GM15510 (cell line): ENCODE data around the gene TIMM44.

Experiments used
- POLR2A ChIP-seq: IDR thresholded peaks from 3 replicates; pipeline ENCODE4 v1.6.1; 2011; ENCODE audit warnings: borderline replicate concordance; ENCODE audit not compliant: insufficient read length; ENCODE audit errors: extremely low read depth

The TIMM44 gene

GRCh38 chr19:7934766-7935165, 8.7 kb downstream of the TIMM44 start:
- no peak for TF ChIP-seq POLR2A

DNA sequence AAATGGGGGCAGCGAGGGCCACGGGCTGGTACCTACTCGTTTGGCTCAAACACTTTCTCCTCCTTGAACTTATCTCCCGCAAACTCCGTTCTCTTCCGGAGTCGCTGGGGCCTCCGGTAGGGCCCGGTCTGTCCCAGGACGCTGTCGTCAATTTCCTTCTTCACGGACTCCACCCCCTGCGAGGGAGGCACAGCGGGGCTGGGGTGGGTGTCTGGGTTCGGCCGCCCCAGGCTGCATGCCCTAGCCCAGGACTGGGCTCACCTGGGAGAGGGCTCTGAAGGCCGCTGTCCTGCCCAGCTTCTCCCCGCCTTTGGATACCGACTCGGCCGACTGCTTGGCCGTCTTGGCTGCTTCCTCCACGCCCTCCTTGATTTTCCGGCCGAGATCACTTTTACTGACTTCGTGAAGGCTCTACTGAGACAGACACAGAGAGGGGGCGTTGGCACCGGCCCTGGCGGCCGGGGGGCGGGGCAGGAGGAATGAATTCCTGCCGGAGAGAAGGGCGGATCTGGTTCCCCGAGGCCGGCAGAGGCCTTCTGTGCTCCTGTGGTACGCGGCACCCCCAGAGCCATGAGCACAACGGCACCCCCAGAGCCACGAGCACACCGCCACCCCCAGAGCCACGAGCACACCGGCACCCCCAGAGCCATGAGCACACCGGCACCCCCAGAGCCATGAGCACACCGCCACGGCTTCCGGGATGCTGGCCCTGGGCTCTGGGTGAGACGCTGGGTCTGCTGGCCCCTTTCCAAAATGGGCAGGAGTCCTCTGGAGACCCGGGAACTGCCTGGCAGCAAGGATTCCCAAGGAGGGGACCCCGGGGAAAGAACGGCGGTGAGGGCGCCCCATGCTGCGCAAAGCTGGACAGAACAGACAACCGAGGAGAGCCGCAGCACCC, 9.4 kb downstream of the TIMM44 start:
- no peak for TF ChIP-seq POLR2A

DNA sequence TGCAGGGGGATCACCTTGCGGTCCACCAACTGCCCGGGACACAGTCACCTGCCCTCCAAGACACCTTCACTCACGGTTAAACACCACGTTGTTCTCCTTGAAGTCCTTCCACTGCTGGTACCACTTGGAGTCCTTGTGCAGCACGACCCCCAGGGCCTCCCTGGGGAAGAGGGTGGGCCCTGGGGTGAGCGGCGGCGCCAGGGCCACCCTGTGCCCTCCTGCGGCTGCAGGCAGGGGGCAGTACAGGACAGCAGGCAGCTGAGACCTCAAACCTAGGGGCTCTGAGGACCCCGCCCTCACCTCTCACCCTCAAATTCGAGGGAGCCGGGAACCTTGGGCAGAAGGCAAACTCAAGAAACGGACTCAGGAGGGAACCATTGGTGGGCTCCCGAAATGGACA, 10.1 kb downstream of the TIMM44 start:
- no peak for TF ChIP-seq POLR2A

- TF ChIP-seq POLR2A: no peak
Observed at GRCh38 chr19:7932930-7933300, 10.6 kb downstream of the TIMM44 start.

DNA sequence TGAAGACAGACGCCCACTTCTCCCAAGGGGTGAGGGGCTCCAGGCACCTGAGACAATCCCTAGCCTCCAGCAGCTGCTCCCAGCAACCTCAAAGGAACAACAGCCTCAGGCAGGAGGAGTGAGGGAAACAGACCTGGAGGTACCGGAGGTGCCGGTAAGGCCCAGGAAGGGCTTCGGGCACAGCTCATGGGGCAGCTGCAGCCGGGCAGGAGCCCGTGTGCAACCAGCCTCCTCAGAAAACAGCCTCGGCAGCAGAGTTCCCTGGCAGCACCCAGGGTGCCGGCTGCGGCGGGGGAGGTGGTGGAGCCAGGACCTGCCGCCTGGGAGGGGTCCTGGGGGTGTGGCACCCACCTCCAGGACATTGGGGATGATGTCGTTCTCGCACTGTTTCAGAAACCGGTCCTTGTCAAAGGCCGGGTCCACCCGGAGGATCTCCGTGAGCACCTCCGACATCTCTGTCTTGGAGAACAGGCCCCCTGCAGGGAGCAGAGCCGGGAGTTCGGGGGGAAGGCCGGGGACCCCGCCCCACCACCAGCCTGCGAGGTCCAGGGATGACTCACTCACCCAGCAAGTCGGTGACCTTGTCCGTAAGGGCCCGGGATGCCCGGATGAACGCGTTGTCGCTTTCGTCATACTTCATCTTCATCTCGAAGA, 11.1 kb downstream of the TIMM44 start:
- TF ChIP-seq POLR2A: no peak

- no peak for TF ChIP-seq POLR2A
Observed at GRCh38 chr19:7931221-7932061, 12.0 kb downstream of the TIMM44 start.

DNA sequence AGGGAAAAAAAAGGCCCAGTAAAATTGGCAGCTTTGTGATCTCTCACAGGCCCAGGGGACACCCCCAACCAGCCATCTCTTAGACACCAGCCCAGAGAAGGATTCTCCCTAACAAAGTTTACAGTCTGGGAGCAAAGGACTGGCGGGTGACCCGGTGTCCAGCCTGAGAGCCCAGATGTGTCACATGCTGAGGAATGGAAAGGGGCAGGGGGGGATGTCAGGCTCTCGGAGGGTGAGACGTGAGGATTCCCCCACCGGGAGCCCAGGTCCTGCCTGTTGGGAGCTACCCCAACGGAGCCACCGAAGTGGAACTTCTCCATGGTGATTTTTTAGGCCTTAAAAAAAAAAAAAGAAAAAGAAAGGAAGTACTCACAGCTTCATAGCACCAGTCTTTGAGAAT, 12.7 kb downstream of the TIMM44 start:
- TF ChIP-seq POLR2A: no peak

DNA sequence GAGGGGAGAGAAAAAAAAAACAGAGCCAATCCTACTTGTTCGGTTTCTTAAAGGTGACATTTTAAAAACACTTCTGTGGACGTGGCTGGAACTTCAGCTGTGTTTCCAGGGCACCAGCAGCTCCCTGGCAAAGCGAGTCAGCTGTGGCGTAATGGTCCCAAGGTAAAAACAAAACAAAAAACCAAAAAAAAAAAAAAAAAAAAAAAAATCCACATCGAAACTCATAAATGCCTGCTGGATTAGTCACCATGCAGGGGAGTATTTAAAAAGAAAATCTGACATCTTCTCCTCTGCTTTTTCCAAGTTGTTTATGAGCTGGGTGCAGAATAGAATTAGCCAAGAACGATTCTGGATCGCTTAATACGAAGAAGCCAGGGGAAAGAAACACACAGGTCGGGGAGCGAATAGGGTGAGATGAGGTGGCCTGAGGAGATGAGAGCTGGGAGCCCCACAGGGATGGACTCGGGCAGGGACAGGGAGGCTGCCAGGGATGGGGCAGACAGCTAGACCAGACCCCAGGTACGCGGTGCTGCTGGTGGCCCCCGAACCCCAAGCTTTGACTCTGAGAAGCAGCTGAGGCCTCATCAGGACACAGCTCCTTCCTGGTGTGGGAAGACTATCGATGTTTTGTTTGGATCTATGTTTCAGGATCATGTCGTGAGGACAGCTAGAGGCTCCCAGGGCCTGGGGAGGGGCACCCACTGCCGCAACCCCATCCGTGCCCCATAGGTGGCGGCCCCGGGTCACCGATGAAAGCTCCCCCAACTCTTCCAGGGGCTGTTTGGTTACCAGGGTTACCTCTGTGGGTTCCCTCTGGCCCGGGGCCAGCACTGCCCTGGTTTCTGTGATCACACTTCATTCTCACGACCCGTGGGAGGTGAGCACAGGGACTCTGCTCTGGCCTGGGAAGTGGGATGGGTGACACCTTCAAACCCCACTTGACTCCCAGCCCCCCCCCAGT, 14.4 kb downstream of the TIMM44 start:
- no peak for TF ChIP-seq POLR2A

- TF ChIP-seq POLR2A: no peak
Observed at GRCh38 chr19:7928334-7928706, 15.1 kb downstream of the TIMM44 start.

- TF ChIP-seq POLR2A: no peak
Observed at GRCh38 chr19:7927605-7928333, 15.7 kb downstream of the TIMM44 start.

GRCh38 chr19:7926727-7927604, 16.5 kb downstream of the TIMM44 start:
- no peak for TF ChIP-seq POLR2A

GRCh38 chr19:7926021-7926726, 17.3 kb downstream of the TIMM44 start, which contains the start of gene CTXN1:
TSS of gene CTXN1 (minus strand) at chr19:7926135. CDS start at chr19:7925538, 597 bp downstream.
- no peak for TF ChIP-seq POLR2A

- TF ChIP-seq POLR2A: no peak
Observed at GRCh38 chr19:7925171-7925851, 18.2 kb downstream of the TIMM44 start.
